Measurements from ENCODE around the gene ADGRL3. TPM values are rescaled to one million over a fixed set of nuclear protein-coding genes. Genes with fewer than 3 reads are reported as not detected.

ADGRL3 gene
- total RNA-seq, 4 donors from 2014 or later = 6.1 to 26.0 (median 7.3) TPM

GRCh38 chr4:61541459-61541858 lies 341.3 kb downstream of the ADGRL3 start:
- no peak for ATAC-seq
- no peaks in the 10 kb centered on the region for H3K9me3 ChIP-seq
- no peaks in the 10 kb centered on the region for H3K36me3 ChIP-seq
- no peak overlapping the region for H3K27ac ChIP-seq
- TF ChIP-seq CTCF (IDR thresholded peaks at IDR 0.05) (no peak), EP300 (IDR thresholded peaks at IDR 0.05) (no peak), POLR2A (IDR thresholded peaks at IDR 0.05) (no peak), POLR2AphosphoS5 (IDR thresholded peaks at IDR 0.05) (no peak)
- no peaks in the 10 kb centered on the region for H3K4me1 ChIP-seq
- H3K4me3 ChIP-seq = no peak overlapping the region
- 75 to 100% methylated on average over 2 of the region's 2 CpGs for WGBS, 2 donors (ENCODE audit: low coverage in 1 of 2)
- H3K27me3 ChIP-seq = no peaks in the 10 kb centered on the region

- 97 to 100% methylated on average over 3 of the region's 3 CpGs for WGBS, 2 donors (ENCODE audit: low coverage in 1 of 2)
- no peak for ATAC-seq
Observed at GRCh38 chr4:61543976-61544375, 343.9 kb downstream of the ADGRL3 start.

GRCh38 chr4:61545902-61546480 lies 345.9 kb downstream of the ADGRL3 start:
- Histone ChIP-seq H3K27me3 (no peaks in the 10 kb centered on the region), H3K36me3 (no peaks in the 10 kb centered on the region), H3K4me3 (no peak overlapping the region), H3K9me3 (no peaks in the 10 kb centered on the region), H3K4me1 (no peaks in the 10 kb centered on the region), H3K27ac (no peak overlapping the region)
- no peak for TF ChIP-seq EP300 (IDR thresholded peaks at IDR 0.05)
- TF ChIP-seq POLR2A (IDR thresholded peaks at IDR 0.05) = no peak
- TF ChIP-seq CTCF (IDR thresholded peaks at IDR 0.05) = no peak
- TF ChIP-seq POLR2AphosphoS5 (IDR thresholded peaks at IDR 0.05) = no peak
- WGBS, 2 donors (ENCODE audit: low coverage in 1 of 2) = 21 to 30% methylated on average over 3 of the region's 3 CpGs
- no peak for ATAC-seq

More at GRCh38 chr4:61543976-61544375, 343.9 kb downstream of the ADGRL3 start:
- H3K4me1 ChIP-seq = no peaks in the 10 kb centered on the region
- H3K27me3 ChIP-seq = no peaks in the 10 kb centered on the region
- no peaks in the 10 kb centered on the region for H3K9me3 ChIP-seq
- no peak overlapping the region for H3K4me3 ChIP-seq
- no peak overlapping the region for H3K27ac ChIP-seq
- TF ChIP-seq CTCF (IDR thresholded peaks at IDR 0.05) (no peak), POLR2A (IDR thresholded peaks at IDR 0.05) (no peak), EP300 (IDR thresholded peaks at IDR 0.05) (no peak), POLR2AphosphoS5 (IDR thresholded peaks at IDR 0.05) (no peak)
- H3K36me3 ChIP-seq = no peaks in the 10 kb centered on the region

GRCh38 chr4:61549336-61549735 lies 349.2 kb downstream of the ADGRL3 start:
- Histone ChIP-seq H3K27me3 (no peaks in the 10 kb centered on the region), H3K4me1 (no peaks in the 10 kb centered on the region), H3K36me3 (no peaks in the 10 kb centered on the region), H3K9me3 (no peaks in the 10 kb centered on the region), H3K27ac (no peak overlapping the region), H3K4me3 (no peak overlapping the region)
- WGBS, 2 donors (ENCODE audit: low coverage in 1 of 2) = 100% methylated on average over 1 to 2 of the region's 2 CpGs
- no peak for ATAC-seq
- TF ChIP-seq CTCF (IDR thresholded peaks at IDR 0.05) = no peak

- Histone ChIP-seq H3K27me3 (no peaks in the 10 kb centered on the region), H3K4me1 (no peaks in the 10 kb centered on the region), H3K4me3 (no peak overlapping the region), H3K9me3 (no peaks in the 10 kb centered on the region), H3K27ac (no peak overlapping the region), H3K36me3 (no peaks in the 10 kb centered on the region)
- WGBS, 2 donors (ENCODE audit: low coverage in 1 of 2) = 88% methylated on average over 1 of the region's 1 CpG; no CpG with 5 or more reads in 1 of the 2 donors
- ATAC-seq = no peak
- no peak for TF ChIP-seq EP300 (IDR thresholded peaks at IDR 0.05)
- TF ChIP-seq POLR2AphosphoS5 (IDR thresholded peaks at IDR 0.05) = no peak
- TF ChIP-seq CTCF (IDR thresholded peaks at IDR 0.05) = no peak
- no peak for TF ChIP-seq POLR2A (IDR thresholded peaks at IDR 0.05)
Observed at GRCh38 chr4:61553557-61554125, 353.5 kb downstream of the ADGRL3 start.
